HepG2 (cell line): Measurements from ENCODE around the gene SLCO2A1. TPM values are rescaled to one million over a fixed set of nuclear protein-coding genes. Genes with fewer than 3 reads are reported as not detected.

Source experiments
- MED1 ChIP-seq: sonication (generic); formaldehyde crosslinking; IDR thresholded peaks from 2 replicates; pipeline ENCODE4 v1.4.0; 2020; ENCODE audit warnings: missing genetic modification reagents
- MEF2D ChIP-seq: sonication (generic); formaldehyde crosslinking; IDR thresholded peaks from 2 replicates; pipeline ENCODE4 v1.5.1; 2020; ENCODE audit warnings: mild to moderate bottlenecking, missing genetic modification reagents
- NR2F1 ChIP-seq, 2 experiments: fragments of 450-650 bp in 1 of 2; formaldehyde crosslinking in 1 of 2; IDR thresholded peaks; 2 replicates each; pipeline versions ENCODE4 v1.5.0 to v1.6.1; 2016 to 2020; ENCODE audit warnings: mild to moderate bottlenecking in 1 of 2, missing compliant biosample characterization in 1 of 2, missing genetic modification reagents in 1 of 2, moderate library complexity in 1 of 2
- RARA ChIP-seq: IDR thresholded peaks from 2 replicates; pipeline ENCODE4 v1.6.1; 2016; ENCODE audit warnings: missing genetic modification reagents, missing compliant biosample characterization
- REXO4 ChIP-seq: sonication (generic); formaldehyde crosslinking; IDR thresholded peaks from 2 replicates; pipeline ENCODE4 v1.8.0; 2022; ENCODE audit warnings: missing genetic modification reagents, mild to moderate bottlenecking, borderline replicate concordance
- TAF15 ChIP-seq: fragments of 200-400 bp; formaldehyde crosslinking; IDR thresholded peaks from one replicate; pipeline ENCODE4 v1.6.1; 2018; ENCODE audit warnings: mild to moderate bottlenecking, low read depth, low read length; ENCODE audit not compliant: poor library complexity, severe bottlenecking
- YEATS2 ChIP-seq: sonication (generic); formaldehyde crosslinking; IDR thresholded peaks from 2 replicates; pipeline ENCODE4 v1.4.0; 2020; ENCODE audit warnings: missing genetic modification reagents, borderline replicate concordance
- ZNF605 ChIP-seq: sonication (generic); formaldehyde crosslinking; IDR thresholded peaks from 2 replicates; pipeline ENCODE4 v1.8.0; 2022; ENCODE audit warnings: mild to moderate bottlenecking, missing genetic modification reagents
- ZNF709 ChIP-seq: sonication (generic); formaldehyde crosslinking; IDR thresholded peaks from 2 replicates; pipeline ENCODE4 v1.5.0; 2020; ENCODE audit warnings: mild to moderate bottlenecking, missing genetic modification reagents
- ZNF720 ChIP-seq: sonication (generic); formaldehyde crosslinking; IDR thresholded peaks from 2 replicates; pipeline ENCODE4 v1.4.0; 2020; ENCODE audit warnings: missing genetic modification reagents
- polyA plus RNA-seq, 8 experiments: library from polyadenylated mRNA; depleted of rRNA in 3 of 8; stranded (reverse) in 7 of 8; unstranded in 1 of 8; fragments of >200 nt; fragmentation: Illumina TruSeq in 4 of 8; extraction: Trizol in 4 of 8; gene quantifications; 2 replicates each; pipeline versions ENCODE4 v1.2.1 to v1.2.3, GENCODE V29; 2011 to 2016; ENCODE audit warnings: low read depth in 4 of 8, missing spikeins in 1 of 8, mixed read lengths in 1 of 8; ENCODE audit not compliant: insufficient read depth in 1 of 8
- total RNA-seq, 5 experiments: library from RNA; depleted of rRNA; stranded (reverse); fragments of >200 nt; fragmentation: Illumina TruSeq; extraction: Trizol; gene quantifications; 2 replicates each; pipeline ENCODE4 v1.2.3, GENCODE V29; 2016; ENCODE audit warnings: low read depth in 1 of 5
- TF ChIP-seq, protein P1 (sequence below): IDR thresholded peaks from 2 replicates; pipeline ENCODE4 v1.6.1; 2018; ENCODE audit warnings: missing genetic modification reagents, mild to moderate bottlenecking, missing compliant biosample characterization
- TF ChIP-seq, protein P2 (sequence below): sonication (generic); IDR thresholded peaks from 2 replicates; pipeline ENCODE4 v1.6.1; 2016; ENCODE audit warnings: low read depth, borderline replicate concordance
- TF ChIP-seq, protein P3 (sequence below): sonication (generic); formaldehyde crosslinking; IDR thresholded peaks from 2 replicates; pipeline ENCODE4 v1.8.1; 2023; ENCODE audit warnings: mild to moderate bottlenecking, missing genetic modification reagents, borderline replicate concordance
- TF ChIP-seq, protein P4 (sequence below): sonication (generic); formaldehyde crosslinking; IDR thresholded peaks from 2 replicates; pipeline ENCODE4 v1.9.0; 2022; ENCODE audit warnings: low read depth, missing genetic modification reagents
- TF ChIP-seq, protein P5 (sequence below): sonication (generic); formaldehyde crosslinking; IDR thresholded peaks from 2 replicates; pipeline ENCODE4 v1.4.0; 2020; ENCODE audit warnings: missing genetic modification reagents, mild to moderate bottlenecking, borderline replicate concordance
- TF ChIP-seq, protein P6 (sequence below): sonication (generic); formaldehyde crosslinking; IDR thresholded peaks from 2 replicates; pipeline ENCODE4 v1.5.0; 2020; ENCODE audit warnings: missing genetic modification reagents
- TF ChIP-seq, protein P7 (sequence below): sonication (generic); formaldehyde crosslinking; IDR thresholded peaks from 2 replicates; pipeline ENCODE4 v1.4.0; 2020; ENCODE audit warnings: missing genetic modification reagents, borderline replicate concordance

The SLCO2A1 gene
- total and polyA plus RNA-seq, 2 of the 13 experiments (the other 11 are each of a cell fraction or from before 2014, with no cell fraction given), result 0.04 TPM; not detected in 1

DNA sequence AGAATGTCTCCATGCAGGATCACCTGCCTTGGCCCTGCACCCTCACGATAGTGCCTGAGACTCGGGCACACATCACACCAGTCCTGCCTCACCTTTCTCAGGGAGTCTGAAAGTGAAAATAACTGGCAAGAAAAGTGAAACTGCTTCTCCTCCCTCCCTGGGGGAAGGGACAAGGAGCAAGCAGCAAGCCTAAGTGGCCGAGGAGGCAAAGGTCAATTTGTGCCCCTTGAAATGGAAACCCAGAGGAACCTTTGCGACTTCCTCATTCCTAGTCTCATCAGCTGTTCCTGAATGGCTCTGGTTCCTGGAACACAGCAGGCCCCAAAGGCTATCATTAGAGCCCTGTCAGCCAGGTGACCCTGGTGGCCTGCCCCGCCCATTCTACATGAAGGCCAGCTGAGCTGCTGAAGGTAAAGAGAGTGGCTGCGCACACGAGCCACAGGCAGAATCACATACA, 28.0 kb upstream of the SLCO2A1 start (continued):
- TF ChIP-seq, protein P1, sequence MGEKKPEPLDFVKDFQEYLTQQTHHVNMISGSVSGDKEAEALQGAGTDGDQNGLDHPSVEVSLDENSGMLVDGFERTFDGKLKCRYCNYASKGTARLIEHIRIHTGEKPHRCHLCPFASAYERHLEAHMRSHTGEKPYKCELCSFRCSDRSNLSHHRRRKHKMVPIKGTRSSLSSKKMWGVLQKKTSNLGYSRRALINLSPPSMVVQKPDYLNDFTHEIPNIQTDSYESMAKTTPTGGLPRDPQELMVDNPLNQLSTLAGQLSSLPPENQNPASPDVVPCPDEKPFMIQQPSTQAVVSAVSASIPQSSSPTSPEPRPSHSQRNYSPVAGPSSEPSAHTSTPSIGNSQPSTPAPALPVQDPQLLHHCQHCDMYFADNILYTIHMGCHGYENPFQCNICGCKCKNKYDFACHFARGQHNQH, result 0 out of 2 replicates have a peak, but pooled peaks have one; percentile 31
- TF ChIP-seq RARA (CRISPR knock-in tag) (peak; percentile 32), ZNF720 (CRISPR knock-in tag) (no peak), ZNF605 (CRISPR knock-in tag) (no peak), REXO4 (CRISPR knock-in tag) (no peak), YEATS2 (no peak), MED1 (CRISPR knock-in tag) (no peak), TAF15 (no peak), MEF2D (no peak), NR2F1 (CRISPR knock-in tag; IDR thresholded peaks at IDR 0.05) (peak in 1 of 2 experiments; percentile 15; a peak in 1 of 4 replicates), ZNF709 (CRISPR knock-in tag) (no peak)
- TF ChIP-seq, protein P2, sequence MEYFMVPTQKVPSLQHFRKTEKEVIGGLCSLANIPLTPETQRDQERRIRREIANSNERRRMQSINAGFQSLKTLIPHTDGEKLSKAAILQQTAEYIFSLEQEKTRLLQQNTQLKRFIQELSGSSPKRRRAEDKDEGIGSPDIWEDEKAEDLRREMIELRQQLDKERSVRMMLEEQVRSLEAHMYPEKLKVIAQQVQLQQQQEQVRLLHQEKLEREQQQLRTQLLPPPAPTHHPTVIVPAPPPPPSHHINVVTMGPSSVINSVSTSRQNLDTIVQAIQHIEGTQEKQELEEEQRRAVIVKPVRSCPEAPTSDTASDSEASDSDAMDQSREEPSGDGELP, result peak; percentile 92
- TF ChIP-seq, protein P3, sequence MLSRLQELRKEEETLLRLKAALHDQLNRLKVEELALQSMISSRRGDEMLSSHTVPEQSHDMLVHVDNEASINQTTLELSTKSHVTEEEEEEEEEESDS (CRISPR knock-in tag), result no peak
- TF ChIP-seq, protein P4, sequence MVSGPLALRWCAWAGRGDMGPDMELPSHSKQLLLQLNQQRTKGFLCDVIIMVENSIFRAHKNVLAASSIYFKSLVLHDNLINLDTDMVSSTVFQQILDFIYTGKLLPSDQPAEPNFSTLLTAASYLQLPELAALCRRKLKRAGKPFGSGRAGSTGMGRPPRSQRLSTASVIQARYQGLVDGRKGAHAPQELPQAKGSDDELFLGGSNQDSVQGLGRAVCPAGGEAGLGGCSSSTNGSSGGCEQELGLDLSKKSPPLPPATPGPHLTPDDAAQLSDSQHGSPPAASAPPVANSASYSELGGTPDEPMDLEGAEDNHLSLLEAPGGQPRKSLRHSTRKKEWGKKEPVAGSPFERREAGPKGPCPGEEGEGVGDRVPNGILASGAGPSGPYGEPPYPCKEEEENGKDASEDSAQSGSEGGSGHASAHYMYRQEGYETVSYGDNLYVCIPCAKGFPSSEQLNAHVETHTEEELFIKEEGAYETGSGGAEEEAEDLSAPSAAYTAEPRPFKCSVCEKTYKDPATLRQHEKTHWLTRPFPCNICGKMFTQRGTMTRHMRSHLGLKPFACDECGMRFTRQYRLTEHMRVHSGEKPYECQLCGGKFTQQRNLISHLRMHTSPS (CRISPR knock-in tag), result no peak
- TF ChIP-seq, protein P5, sequence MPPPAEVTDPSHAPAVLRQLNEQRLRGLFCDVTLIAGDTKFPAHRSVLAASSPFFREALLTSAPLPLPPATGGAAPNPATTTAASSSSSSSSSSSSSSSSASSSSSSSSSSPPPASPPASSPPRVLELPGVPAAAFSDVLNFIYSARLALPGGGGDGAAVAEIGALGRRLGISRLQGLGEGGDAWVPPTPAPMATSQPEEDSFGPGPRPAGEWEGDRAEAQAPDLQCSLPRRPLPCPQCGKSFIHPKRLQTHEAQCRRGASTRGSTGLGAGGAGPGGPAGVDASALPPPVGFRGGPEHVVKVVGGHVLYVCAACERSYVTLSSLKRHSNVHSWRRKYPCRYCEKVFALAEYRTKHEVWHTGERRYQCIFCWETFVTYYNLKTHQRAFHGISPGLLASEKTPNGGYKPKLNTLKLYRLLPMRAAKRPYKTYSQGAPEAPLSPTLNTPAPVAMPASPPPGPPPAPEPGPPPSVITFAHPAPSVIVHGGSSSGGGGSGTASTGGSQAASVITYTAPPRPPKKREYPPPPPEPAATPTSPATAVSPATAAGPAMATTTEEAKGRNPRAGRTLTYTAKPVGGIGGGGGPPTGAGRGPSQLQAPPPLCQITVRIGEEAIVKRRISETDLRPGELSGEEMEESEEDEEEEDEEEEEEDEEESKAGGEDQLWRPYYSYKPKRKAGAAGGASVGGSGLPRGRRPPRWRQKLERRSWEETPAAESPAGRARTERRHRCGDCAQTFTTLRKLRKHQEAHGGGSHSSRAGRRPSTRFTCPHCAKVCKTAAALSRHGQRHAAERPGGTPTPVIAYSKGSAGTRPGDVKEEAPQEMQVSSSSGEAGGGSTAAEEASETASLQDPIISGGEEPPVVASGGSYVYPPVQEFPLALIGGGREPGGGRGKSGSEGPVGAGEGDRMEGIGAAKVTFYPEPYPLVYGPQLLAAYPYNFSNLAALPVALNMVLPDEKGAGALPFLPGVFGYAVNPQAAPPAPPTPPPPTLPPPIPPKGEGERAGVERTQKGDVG (CRISPR knock-in tag), result no peak
- TF ChIP-seq, protein P6, sequence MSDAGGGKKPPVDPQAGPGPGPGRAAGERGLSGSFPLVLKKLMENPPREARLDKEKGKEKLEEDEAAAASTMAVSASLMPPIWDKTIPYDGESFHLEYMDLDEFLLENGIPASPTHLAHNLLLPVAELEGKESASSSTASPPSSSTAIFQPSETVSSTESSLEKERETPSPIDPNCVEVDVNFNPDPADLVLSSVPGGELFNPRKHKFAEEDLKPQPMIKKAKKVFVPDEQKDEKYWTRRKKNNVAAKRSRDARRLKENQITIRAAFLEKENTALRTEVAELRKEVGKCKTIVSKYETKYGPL, result no peak
- TF ChIP-seq, protein P7, sequence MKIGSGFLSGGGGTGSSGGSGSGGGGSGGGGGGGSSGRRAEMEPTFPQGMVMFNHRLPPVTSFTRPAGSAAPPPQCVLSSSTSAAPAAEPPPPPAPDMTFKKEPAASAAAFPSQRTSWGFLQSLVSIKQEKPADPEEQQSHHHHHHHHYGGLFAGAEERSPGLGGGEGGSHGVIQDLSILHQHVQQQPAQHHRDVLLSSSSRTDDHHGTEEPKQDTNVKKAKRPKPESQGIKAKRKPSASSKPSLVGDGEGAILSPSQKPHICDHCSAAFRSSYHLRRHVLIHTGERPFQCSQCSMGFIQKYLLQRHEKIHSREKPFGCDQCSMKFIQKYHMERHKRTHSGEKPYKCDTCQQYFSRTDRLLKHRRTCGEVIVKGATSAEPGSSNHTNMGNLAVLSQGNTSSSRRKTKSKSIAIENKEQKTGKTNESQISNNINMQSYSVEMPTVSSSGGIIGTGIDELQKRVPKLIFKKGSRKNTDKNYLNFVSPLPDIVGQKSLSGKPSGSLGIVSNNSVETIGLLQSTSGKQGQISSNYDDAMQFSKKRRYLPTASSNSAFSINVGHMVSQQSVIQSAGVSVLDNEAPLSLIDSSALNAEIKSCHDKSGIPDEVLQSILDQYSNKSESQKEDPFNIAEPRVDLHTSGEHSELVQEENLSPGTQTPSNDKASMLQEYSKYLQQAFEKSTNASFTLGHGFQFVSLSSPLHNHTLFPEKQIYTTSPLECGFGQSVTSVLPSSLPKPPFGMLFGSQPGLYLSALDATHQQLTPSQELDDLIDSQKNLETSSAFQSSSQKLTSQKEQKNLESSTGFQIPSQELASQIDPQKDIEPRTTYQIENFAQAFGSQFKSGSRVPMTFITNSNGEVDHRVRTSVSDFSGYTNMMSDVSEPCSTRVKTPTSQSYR (CRISPR knock-in tag), result 0 out of 2 replicates have a peak, but pooled peaks have one; percentile 8
